Measurements from ENCODE around the gene ZNF783.
"Not testable (repeated sequence)": the region's sequence is repeated elsewhere in the genome, so short reads cannot be mapped to it uniquely, and the experiment has no call there.

The ZNF783 gene

DNA sequence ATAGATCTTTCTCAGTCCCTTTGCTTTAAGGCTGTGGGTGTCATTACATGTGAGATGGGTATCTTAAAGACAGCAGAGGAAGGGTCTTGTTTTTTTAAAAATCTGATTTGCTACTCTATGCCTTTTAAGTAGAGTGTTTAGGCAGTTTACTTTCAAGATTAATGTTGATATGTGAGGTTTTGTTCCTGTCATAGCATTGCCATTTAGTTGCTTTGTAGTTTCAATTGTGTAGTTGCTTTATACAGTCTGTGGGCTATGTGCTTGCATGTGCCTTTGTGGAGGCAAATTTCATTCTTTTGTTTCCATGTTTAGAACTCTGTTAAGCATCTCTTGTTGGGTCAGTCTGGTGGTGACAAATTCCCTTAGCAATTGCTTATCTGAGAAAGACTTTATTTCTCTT is 54.6 kb downstream of the ZNF783 start:
- TF ChIP-seq TAF1 (IDR thresholded peaks at IDR 0.05; ENCODE audit: borderline replicate concordance, low read depth, low read length) (no peak), POLR2AphosphoS5 (IDR thresholded peaks at IDR 0.05; ENCODE audit: low read depth, low read length) (no peak), POLR2A (IDR thresholded peaks at IDR 0.05; ENCODE audit: low read depth, low read length) (no peak)
- DNase-seq (ENCODE audit: insufficient read length) (no peak), FAIRE-seq (no peak)

DNA sequence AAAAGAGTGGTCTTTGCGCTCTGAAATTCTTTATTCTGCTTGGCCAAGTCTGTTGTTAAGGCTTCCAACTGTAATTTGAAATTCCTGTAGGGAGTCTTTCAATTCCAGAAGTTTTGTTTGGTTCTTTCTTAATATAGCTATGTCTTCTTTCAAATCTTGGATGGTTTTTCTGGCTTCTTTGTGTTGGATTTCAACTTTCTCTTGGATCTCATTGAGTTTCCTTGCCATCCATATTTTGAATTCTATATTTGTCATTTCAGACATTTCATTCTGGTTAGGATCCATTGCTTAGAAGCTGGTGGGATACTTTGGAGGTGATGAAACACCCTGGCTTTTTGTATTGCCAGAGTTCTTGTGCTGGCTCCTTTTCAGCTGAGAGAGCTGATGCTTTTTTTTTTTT is 55.5 kb downstream of the ZNF783 start:
- DNase-seq (ENCODE audit: insufficient read length) = no peak
- TF ChIP-seq TAF1 (IDR thresholded peaks at IDR 0.05; ENCODE audit: borderline replicate concordance, low read depth, low read length) (no peak), POLR2AphosphoS5 (IDR thresholded peaks at IDR 0.05; ENCODE audit: low read depth, low read length) (no peak), POLR2A (IDR thresholded peaks at IDR 0.05; ENCODE audit: low read depth, low read length) (no peak)
- no peak for FAIRE-seq

DNA sequence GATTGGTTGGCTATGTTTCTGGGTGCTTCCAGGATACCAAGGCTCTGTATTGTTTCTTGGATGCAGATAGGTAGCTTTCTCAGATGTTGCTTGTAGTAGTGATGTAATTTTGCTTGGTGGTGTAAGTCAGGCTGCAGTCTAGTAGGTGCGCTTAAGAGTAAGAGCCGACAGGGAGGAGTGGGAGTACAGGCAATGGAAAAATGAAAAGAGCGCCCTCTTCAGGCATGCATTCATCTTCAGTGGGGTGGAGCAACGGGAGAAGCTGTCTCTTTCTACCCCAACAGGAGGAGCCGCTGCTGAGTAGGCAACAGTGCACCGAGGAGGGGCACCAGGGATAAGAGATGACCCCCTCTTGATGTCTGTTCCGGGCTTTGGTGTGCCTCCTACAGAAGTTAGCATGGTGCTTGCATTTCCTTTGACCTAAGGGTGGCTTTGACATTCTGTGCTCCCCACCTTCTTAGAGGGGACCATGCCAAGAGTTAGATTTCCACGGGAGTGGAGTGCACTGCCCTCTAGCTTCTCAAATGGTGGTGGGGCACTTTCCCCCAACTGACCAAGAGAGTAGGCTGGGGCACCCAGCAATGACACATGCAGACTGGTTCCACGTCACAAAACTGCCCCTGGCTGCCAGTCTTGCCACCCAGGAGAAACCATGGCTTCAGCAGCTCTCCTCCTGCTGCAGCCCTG is 56.1 kb downstream of the ZNF783 start:
- TF ChIP-seq TAF1 (IDR thresholded peaks at IDR 0.05; ENCODE audit: borderline replicate concordance, low read depth, low read length) = no peak
- no peak for TF ChIP-seq POLR2A (IDR thresholded peaks at IDR 0.05; ENCODE audit: low read depth, low read length)
- no peak for TF ChIP-seq POLR2AphosphoS5 (IDR thresholded peaks at IDR 0.05; ENCODE audit: low read depth, low read length)
- no peak for FAIRE-seq
- no peak for DNase-seq (ENCODE audit: insufficient read length)

DNA sequence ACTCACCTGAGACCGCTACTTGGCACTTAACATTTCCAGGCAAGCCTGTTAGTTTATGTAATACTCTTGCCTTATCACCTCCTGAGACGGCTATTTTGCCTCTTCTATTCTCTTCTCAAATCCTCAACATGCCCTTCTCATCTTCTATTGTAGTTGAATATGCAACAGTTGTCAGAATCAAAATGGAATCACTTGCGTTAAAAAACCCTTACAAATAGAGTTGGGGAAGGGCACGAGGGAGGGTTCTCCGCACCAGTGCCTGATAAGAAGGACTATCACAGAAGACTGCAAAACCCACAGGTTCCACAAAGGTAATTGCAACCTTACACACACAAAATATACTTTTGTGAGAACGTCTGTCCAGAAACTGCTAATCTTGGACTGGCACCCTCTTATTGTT is 57.4 kb downstream of the ZNF783 start:
- TF ChIP-seq POLR2A (IDR thresholded peaks at IDR 0.05; ENCODE audit: low read depth, low read length) = no peak
- no peak for TF ChIP-seq TAF1 (IDR thresholded peaks at IDR 0.05; ENCODE audit: borderline replicate concordance, low read depth, low read length)
- TF ChIP-seq POLR2AphosphoS5 (IDR thresholded peaks at IDR 0.05; ENCODE audit: low read depth, low read length) = no peak
- DNase-seq (ENCODE audit: insufficient read length) (no peak), FAIRE-seq (no peak)

DNA sequence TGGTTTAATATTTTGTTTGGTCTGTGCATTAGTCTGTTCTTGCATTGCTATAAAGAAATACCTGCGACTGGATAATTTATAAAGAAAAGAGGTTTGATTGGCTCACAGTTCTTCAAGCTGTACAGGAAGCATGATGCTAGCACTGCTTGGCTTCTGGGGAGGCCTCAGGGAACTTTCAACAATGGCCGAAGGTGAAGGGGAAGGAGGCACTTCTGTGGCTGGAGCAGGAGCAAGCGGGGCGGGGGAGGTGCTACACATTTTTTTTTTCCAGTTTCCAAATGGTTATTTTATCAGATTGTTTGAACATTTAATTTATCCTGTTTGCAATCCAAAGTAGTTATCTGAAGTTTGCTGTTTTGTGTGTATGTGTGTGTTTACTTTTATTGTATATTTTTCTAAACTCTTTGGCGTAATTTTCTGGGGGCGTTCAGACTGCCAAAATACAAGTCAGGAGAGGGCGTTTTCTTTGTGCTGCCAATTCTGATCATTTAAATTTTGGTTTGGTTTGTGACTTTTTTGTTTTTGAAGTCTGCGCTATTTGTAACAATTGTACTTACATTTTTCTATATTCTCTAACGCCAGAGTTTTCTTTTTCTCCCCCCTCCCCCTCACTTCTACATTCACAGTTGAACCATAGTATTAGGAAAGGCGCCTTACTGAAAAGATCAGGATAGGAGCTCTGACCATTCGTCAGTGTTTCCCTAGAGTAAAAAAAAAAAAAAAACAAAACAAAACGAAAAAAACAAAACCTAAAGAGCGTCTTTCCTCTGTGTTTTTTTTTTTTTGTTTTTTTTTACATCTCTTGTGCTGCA is 58.5 kb downstream of the ZNF783 start:
- TF ChIP-seq POLR2A (IDR thresholded peaks at IDR 0.05; ENCODE audit: low read depth, low read length) (no peak), POLR2AphosphoS5 (IDR thresholded peaks at IDR 0.05; ENCODE audit: low read depth, low read length) (no peak), TAF1 (IDR thresholded peaks at IDR 0.05; ENCODE audit: borderline replicate concordance, low read depth, low read length) (no peak)
- DNase-seq (ENCODE audit: insufficient read length) = no peak
- no peak for FAIRE-seq

DNA sequence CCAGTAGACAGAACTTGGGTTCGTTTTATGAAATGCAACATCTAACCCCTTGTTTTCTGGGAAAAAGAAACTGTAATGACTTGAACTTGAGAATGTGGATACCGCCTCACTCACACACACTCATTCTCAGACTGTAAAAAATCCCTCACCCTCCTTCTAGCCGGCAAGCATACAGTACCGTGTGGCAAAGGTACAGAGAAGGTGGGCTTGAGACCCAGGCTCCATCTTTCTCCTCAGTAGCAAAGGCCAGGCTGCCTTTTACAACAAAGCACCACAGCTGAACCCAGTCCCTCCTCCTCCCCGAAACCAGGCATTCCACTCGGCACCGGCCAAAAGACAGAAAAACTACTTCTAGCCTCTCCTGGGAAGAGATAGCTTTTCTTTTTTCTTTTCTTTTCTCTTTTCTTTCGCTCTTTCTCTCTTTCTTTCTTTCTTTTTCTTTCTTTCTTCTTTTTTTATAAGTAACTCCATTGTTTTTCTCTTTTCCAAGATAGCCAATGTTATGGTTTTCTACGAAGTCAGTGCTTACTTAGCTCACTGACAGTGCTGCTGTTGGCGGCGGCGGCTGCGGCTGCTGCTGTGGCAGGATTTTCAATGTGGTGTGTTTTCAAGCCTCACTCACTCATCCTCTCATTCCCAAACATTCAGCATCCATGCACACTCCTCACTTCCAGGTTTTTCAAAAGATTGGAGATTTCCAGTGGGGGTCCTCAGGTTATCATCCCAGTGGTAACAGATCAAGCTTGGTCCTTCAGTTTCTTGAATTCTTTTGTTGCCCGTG is 59.3 kb downstream of the ZNF783 start:
- not testable (repeated sequence) for DNase-seq (ENCODE audit: insufficient read length); FAIRE-seq

DNA sequence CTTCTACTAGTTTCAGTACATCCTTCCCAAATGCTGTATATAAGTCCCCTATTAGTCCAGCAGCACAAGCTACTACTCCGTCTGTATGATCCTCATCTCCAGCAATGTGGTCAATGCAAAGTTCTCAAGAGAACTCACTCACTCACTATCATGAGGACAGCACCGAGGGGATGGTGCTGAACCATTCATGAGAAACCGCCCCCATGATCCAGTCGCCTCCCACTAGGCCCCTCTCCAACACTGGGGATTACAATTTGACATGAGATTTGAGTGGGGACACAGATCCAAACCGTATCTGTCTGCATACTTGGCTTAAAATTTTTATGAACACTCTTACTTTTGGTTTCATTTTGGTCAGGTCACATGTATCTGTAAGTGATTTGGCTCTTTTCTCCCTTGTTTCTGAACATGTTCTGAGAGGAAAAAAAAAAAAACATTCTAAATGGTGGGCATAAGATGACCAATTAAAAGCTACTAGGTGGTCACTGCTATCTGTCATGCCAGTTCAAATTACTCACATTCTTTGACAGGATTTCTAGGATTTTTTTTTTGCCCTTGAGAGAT is 60.1 kb downstream of the ZNF783 start:
- DNase-seq (ENCODE audit: insufficient read length) (no peak), FAIRE-seq (no peak)
- no peak for TF ChIP-seq POLR2A (IDR thresholded peaks at IDR 0.05; ENCODE audit: low read depth, low read length)
- TF ChIP-seq POLR2AphosphoS5 (IDR thresholded peaks at IDR 0.05; ENCODE audit: low read depth, low read length) = no peak
- TF ChIP-seq TAF1 (IDR thresholded peaks at IDR 0.05; ENCODE audit: borderline replicate concordance, low read depth, low read length) = no peak

DNA sequence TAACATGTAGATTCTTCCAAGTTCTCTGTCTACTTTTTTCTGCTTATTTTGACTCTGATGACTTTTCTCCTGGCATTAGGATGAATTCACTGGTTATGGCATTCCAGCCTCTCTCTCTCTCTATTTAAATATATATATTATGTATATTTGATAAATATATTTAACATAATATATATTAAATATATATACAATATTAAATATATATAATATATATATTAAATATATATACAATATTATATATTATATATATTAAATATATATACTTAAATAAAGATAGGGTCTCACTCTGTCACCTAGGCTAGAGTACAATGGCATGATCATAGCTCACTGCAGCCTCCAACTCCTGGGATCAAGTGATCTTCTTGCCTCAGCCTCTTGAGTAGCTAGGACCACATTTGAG is 60.7 kb downstream of the ZNF783 start:
- TF ChIP-seq POLR2A (IDR thresholded peaks at IDR 0.05; ENCODE audit: low read depth, low read length) (no peak), TAF1 (IDR thresholded peaks at IDR 0.05; ENCODE audit: borderline replicate concordance, low read depth, low read length) (no peak), POLR2AphosphoS5 (IDR thresholded peaks at IDR 0.05; ENCODE audit: low read depth, low read length) (no peak)
- FAIRE-seq (no peak), DNase-seq (ENCODE audit: insufficient read length) (no peak)

DNA sequence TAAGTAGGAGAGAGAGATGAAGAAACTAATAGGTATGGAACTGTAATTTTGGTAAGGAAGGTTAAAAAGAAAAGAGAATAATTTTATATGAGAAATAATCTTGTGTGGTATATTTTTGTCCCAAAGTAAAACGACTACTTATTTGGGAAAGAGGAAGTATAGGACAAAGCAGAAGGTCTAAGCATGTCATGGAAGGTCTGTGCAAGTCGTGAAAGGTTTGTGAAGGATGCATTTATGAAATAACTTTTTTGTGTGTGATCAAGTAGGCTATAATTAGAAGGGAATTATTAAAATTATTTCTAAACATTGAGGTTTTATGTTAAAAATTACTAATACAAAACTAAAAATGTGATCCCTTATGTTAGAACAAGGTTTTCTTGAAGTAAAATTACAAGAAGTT is 63.3 kb downstream of the ZNF783 start:
- DNase-seq (ENCODE audit: insufficient read length) = no peak
- TF ChIP-seq POLR2A (IDR thresholded peaks at IDR 0.05; ENCODE audit: low read depth, low read length) = no peak
- no peak for TF ChIP-seq TAF1 (IDR thresholded peaks at IDR 0.05; ENCODE audit: borderline replicate concordance, low read depth, low read length)
- no peak for TF ChIP-seq POLR2AphosphoS5 (IDR thresholded peaks at IDR 0.05; ENCODE audit: low read depth, low read length)
- no peak for FAIRE-seq

DNA sequence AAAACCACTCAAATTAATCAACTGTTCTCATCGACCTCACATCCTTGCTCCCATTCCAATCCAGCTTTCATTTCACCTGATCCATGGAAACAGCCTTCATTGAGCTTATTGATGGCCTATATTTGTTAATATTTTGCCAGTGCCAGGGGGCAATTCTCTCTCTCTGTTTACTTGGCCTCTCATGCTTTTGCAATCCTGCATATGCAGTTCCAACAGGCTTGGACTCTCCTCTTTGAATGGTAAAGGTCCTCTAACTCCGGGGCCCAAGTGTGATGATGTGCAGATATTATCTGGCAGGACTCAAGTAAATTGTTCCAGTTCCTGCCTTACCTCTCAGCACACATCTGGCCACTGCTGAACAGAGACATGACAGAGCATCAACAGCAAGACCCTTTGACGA is 67.3 kb downstream of the ZNF783 start:
- TF ChIP-seq POLR2A (IDR thresholded peaks at IDR 0.05; ENCODE audit: low read depth, low read length) = no peak
- TF ChIP-seq POLR2AphosphoS5 (IDR thresholded peaks at IDR 0.05; ENCODE audit: low read depth, low read length) = no peak
- no peak for TF ChIP-seq TAF1 (IDR thresholded peaks at IDR 0.05; ENCODE audit: borderline replicate concordance, low read depth, low read length)
- DNase-seq (ENCODE audit: insufficient read length) = no peak
- FAIRE-seq = no peak

DNA sequence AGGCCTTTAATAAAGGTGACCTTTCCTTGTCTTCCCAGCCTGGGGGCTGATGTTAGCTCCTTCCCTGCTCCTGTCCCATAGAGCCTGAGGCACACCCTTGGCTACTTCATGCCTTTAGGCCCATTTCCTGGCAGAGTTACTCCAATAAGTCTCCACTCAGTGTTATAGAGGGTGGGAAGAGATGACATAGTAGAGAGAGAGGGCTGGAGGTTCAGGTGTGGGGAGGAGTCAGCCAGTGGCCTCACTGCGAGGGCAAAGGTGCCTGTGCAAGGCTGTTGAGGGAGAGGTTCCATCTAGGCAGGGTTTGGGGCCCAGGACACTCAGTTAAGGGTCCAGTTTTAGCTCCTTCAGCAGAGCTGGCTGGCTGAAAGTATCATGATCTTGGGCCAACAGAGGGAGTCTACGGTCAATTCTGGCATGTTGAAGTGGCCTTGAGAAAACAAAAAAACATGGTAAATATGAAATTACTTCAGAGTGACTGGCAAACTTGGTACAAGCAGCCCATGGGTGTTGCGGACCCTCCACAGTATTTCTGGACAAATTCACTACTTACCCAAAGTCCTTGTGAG is 67.9 kb downstream of the ZNF783 start:
- FAIRE-seq = no peak
- TF ChIP-seq POLR2A (IDR thresholded peaks at IDR 0.05; ENCODE audit: low read depth, low read length) (no peak), TAF1 (IDR thresholded peaks at IDR 0.05; ENCODE audit: borderline replicate concordance, low read depth, low read length) (no peak), POLR2AphosphoS5 (IDR thresholded peaks at IDR 0.05; ENCODE audit: low read depth, low read length) (no peak)
- DNase-seq (ENCODE audit: insufficient read length) = no peak

Data from GM12892 (cell line).